Adrenal gland (tissue), 12 donors: ENCODE measurements around the gene MUC5B. TPM values are rescaled to one million over a fixed set of nuclear protein-coding genes. Genes with fewer than 3 reads are reported as not detected.

Source experiments
- DNase-seq, 7 donors: peaks; one replicate each; pipeline ENCODE4 v3.0.0-alpha.2; 2019 to 2020
- H3K27ac ChIP-seq, 5 donors: fragments of 200-600 bp; sonication (generic) in 4 of 5; 1 replicate in 3 of 5; 2 replicates in 2 of 5; pipeline versions ENCODE4 v1.5.1 to v1.8.0; 2016 to 2020; ENCODE audit warnings: mild to moderate bottlenecking in 1 of 5
- H3K27me3 ChIP-seq: fragments of 200-600 bp; 2 replicates; pipeline ENCODE4 v1.8.0; 2021
- H3K36me3 ChIP-seq, 2 donors: fragments of 200-600 bp; replicated peaks in 1 of 2; 1 replicate in 1 of 2; 2 replicates in 1 of 2; pipeline versions ENCODE4 v1.5.1 to v1.8.0; 2018 to 2022
- H3K4me1 ChIP-seq, 2 donors: fragments of 200-600 bp; replicated peaks in 1 of 2; 1 replicate in 1 of 2; 2 replicates in 1 of 2; pipeline versions ENCODE4 v1.5.1 to v1.8.0; 2018 to 2021
- H3K4me3 ChIP-seq, 4 donors: fragments of 200-600 bp; sonication (generic) in 3 of 4; one replicate each; pipeline ENCODE4 v1.5.1; 2016 to 2018
- H3K9me3 ChIP-seq, 3 donors: fragments of 200-600 bp; sonication (generic) in 1 of 3; replicated peaks in 1 of 3; 1 replicate in 2 of 3; 2 replicates in 1 of 3; pipeline versions ENCODE4 v1.5.1 to v1.8.0; 2016 to 2021
- POLR2A ChIP-seq, 2 donors: fragments of 450-650 bp; IDR thresholded peaks; one replicate each; pipeline ENCODE4 v1.6.1; 2017; ENCODE audit warnings: antibody characterized with exemption in 2 of 2, mild to moderate bottlenecking in 2 of 2, moderate library complexity in 1 of 2
- WGBS, 4 donors: extraction: QIAGEN DNeasy Blood & Tissue Kit in 2 of 4; methylation state at CpG; one replicate each; pipeline versions ENCODE4 v1.1.5 to v1.1.7; 2013 to 2017; 5-methylcytosine and 5-hydroxymethylcytosine counted together
- intact Hi-C, 2 donors: fragments of 100-400 bp; cut with DNase I; formaldehyde crosslinking; loops; one replicate each; pipeline versions ENCODE4 v1.14.1 to v1.15.0; 2022 to 2023
- polyA plus RNA-seq, 3 donors: library from polyadenylated mRNA; stranded (reverse); fragments of 200-250 nt in 2 of 3; fragments of 350-450 nt in 1 of 3; fragmentation: Illumina TruSeq in 1 of 3; extraction: RNeasy Lipid Tissue Mini Kit (QIAGEN cat#74804) in 1 of 3; gene quantifications; one replicate each; pipeline ENCODE4 v1.2.3, GENCODE V29; 2013 to 2014
- total RNA-seq, 9 donors: library from RNA; depleted of rRNA in 4 of 9; stranded (reverse); fragments of >200 nt in 4 of 9; fragments of 120-200 nt in 1 of 9; fragmentation: NEBNext Ultra II Directional in 1 of 9; extraction: Animal tissue kit (Norgen Biotek cat#: 25700) in 1 of 9; gene quantifications; one replicate each; pipeline versions ENCODE4 v1.1.0 to v1.2.4, GENCODE V29; 2013 to 2023
- TF ChIP-seq, protein P1 (sequence below), 6 experiments: fragments of 450-650 bp in 4 of 6; fragments of 200-600 bp in 2 of 6; sonication (generic) in 1 of 6; IDR thresholded peaks; 1 replicate in 5 of 6; 2 replicates in 1 of 6; pipeline versions ENCODE4 v1.5.1 to v1.8.0; 2016 to 2021; ENCODE audit warnings: antibody characterized with exemption in 6 of 6, mild to moderate bottlenecking in 2 of 6, moderate library complexity in 1 of 6
- donor health status: healthy with polysubstance abuse.
- donor health status: Bipolar disorder and iron deficiency.
- donor health status: DM: yes; HTN: yes; CAD: no.
- donor health status: DM: no; HTN: no; CAD: no.
- donor health status: DM: no; HTN: no; CAD: no.
- donor health status: DM: yes; HTN: yes; CAD: no.

The MUC5B gene
- total and polyA plus RNA-seq, 12 donors = under 0.01 to 0.95 (median 0.70) TPM; not detected in 7

DNA sequence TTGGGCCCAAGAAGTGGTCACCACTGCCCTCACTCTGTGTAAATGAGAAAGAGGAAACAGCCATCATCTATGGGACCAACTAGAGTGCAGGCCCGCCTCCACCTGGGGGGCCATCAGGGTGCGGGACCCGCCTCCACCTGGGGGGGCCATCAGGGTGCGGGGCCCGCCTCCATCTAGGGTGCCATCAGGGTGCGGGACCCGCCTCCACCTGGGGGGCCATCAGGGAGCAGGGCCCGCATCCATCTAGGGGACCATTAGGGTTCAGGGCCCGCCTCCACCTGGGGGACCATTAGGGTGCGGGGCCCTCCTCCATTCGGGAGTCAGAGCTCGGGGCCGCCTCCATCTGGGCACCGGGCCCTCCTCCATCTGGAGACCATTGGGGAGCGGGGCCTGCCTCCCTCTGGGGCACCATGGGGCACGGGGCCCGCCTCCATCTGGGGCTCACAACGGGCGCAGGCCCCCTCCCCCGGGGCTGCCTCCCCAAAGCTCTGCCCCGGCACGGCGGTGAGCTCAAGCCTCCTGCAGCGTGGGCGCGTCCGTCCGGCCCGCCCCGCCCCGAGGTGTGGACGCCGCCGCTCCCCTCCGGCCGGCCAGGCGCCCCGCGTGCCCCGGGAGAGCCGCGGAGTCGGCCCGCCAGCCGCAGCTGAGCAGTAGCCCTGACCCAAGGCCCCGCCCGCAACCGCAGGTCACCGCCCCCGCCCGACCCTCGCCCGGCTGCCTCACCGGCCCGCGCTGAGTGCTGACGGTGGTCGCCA is 86.1 kb downstream of the MUC5B start:
- WGBS, 4 donors = 2 to 15% (median 3%) methylated on average over 5 to 58 of the region's 58 CpGs; no CpG with 5 or more reads in 1 of the 4 donors
- intact Hi-C loops = no loop called here
- DNase-seq = peak in 2 of 7 donors; percentile 29 to 53

DNA sequence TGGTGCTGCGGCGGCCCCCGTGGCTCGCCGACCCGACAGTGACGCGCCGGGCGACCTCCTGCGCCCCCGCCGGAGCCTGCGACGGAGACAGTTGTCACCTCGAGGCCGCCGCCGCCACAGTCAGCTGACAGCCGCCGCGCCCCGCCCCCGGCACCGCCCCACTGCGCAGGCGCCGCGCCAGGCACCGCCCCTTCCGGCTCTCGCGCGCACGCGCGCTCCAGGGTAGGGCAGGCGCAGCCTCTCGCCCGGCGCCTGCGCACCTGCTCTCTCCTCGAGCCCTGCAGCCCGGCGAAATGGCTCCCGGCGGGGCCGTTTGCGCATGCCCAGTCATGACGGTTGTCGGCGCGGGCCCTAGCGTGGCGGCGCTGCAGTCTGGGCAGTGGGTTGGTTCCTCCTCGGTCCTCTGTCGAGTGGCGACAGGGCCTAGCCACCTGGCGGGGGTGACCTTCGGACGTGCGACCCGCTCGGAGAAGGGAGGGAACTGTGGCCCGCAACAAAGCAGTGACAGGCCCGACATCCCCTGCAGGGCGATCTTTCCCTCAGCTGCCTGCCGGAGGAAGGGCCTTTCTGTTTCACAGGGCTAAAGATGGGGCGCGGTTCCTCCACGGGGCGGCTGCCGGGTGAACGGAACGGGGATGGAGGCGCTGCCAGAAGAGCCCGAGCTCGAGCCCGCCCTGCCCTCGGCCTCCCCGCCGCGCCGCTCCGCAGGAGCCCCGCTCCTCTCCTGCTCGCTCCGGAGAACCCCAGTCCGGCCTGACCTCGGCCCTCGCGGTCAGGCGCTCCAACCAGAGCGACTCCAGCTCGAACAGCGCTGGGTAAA is 86.8 kb downstream of the MUC5B start, which contains the start of gene TOLLIP:
Gene TOLLIP, minus strand, starts transcription at position 135 of the 820 bp plus-strand sequence. Its CDS starts 134 bp downstream, at position 1.
- intact Hi-C loops = no loop called here
- H3K4me1 ChIP-seq = peaks cover 26 to 29% of the 10 kb centered on the region in 2 donors
- no peaks in the 10 kb centered on the region for H3K27me3 ChIP-seq
- peak within 1 kb of the TSS; percentile 56 to 99 (median 88) for H3K27ac ChIP-seq
- 0 to 1% (median 1%) methylated on average over 12 to 97 of the region's 97 CpGs for WGBS, 4 donors
- TF ChIP-seq, protein P1, sequence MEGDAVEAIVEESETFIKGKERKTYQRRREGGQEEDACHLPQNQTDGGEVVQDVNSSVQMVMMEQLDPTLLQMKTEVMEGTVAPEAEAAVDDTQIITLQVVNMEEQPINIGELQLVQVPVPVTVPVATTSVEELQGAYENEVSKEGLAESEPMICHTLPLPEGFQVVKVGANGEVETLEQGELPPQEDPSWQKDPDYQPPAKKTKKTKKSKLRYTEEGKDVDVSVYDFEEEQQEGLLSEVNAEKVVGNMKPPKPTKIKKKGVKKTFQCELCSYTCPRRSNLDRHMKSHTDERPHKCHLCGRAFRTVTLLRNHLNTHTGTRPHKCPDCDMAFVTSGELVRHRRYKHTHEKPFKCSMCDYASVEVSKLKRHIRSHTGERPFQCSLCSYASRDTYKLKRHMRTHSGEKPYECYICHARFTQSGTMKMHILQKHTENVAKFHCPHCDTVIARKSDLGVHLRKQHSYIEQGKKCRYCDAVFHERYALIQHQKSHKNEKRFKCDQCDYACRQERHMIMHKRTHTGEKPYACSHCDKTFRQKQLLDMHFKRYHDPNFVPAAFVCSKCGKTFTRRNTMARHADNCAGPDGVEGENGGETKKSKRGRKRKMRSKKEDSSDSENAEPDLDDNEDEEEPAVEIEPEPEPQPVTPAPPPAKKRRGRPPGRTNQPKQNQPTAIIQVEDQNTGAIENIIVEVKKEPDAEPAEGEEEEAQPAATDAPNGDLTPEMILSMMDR (IDR thresholded peaks at IDR 0.05) = no peak
- TF ChIP-seq POLR2A (IDR thresholded peaks at IDR 0.05) = peak; percentile 51 to 86
- no peaks in the 10 kb centered on the region for H3K9me3 ChIP-seq
- H3K36me3 ChIP-seq = no peaks in the 10 kb centered on the region
- peak within 1 kb of the TSS; percentile 50 to 99 (median 82) for H3K4me3 ChIP-seq
- peak; percentile 94 to 97 (median 96) for DNase-seq

More for the DNA sequence above, 86.1 kb downstream of the MUC5B start:
- TF ChIP-seq, protein P1 (IDR thresholded peaks at IDR 0.05) = no peak
- no peak for TF ChIP-seq POLR2A (IDR thresholded peaks at IDR 0.05)
- Histone ChIP-seq H3K36me3 (no peaks in the 10 kb centered on the region), H3K4me3 (peak overlapping the region; percentile 36 to 99 (median 82)), H3K27ac (peak overlapping the region; percentile 56 to 99 (median 88)), H3K9me3 (no peaks in the 10 kb centered on the region), H3K4me1 (peaks cover 26 to 29% of the 10 kb centered on the region in 2 donors), H3K27me3 (no peaks in the 10 kb centered on the region)

DNA sequence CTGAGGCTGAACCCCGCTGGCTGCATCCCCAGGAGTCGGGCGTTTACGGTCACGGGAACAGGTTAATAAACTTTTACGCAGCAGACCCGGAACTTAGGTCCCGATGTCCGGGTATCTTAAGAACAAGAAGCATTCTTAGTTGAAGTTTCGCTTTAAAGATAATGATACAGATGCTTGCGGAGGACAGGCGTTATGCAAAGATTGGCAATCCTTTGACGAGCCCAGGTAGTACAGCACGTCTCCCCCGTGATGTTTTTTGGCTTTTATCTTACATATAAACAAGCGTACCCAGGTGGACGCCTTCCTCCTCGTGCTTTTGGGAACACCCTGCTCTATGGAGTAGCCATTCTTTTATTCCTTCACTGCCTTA is 87.4 kb downstream of the MUC5B start:
- intact Hi-C loops = no loop called here
- Histone ChIP-seq H3K36me3 (no peaks in the 10 kb centered on the region), H3K27me3 (no peaks in the 10 kb centered on the region), H3K27ac (peak overlapping the region in 4 of 5 donors; percentile 86 to 99 (median 90)), H3K4me3 (peak overlapping the region in 3 of 4 donors; percentile 41 to 99 (median 75)), H3K9me3 (no peaks in the 10 kb centered on the region), H3K4me1 (peaks cover 26 to 29% of the 10 kb centered on the region in 2 donors)
- TF ChIP-seq POLR2A (IDR thresholded peaks at IDR 0.05) = no peak
- TF ChIP-seq, protein P1 (IDR thresholded peaks at IDR 0.05) = no peak
- peak in 1 of 7 donors; percentile 57 for DNase-seq
- WGBS, 4 donors = 73 to 91% (median 82%) methylated on average over 14 to 18 of the region's 18 CpGs
